Endothelial cell of umbilical vein (primary cell): ENCODE results near the gene IQCB1. TPM values are rescaled to one million over a fixed set of nuclear protein-coding genes. Genes with fewer than 3 reads are reported as not detected.

Experiments used
- BruUV-seq: library from RNA; stranded (reverse); fragments of 400-500 nt; replicated peaks from 2 replicates; lab custom pipeline; 2021; lab: Mats Ljungman, UMichigan
- CTCF ChIA-PET: fragments of 300-600, 350-600 bp; sonication (Branson Sonifier 250); formaldehyde crosslinking; loops from one replicate; lab custom pipeline; 2021; ENCODE audit warnings: antibody characterized with exemption, inconsistent platforms; lab: Charles Lee
- POLR2A ChIA-PET: fragments of 300-600, 350-600 bp; sonication (Branson Sonifier 250); formaldehyde crosslinking; loops from one replicate; lab custom pipeline; 2021; ENCODE audit warnings: antibody characterized with exemption, inconsistent platforms; lab: Charles Lee
- DNase-seq: peaks from one replicate; pipeline ENCODE4 v3.0.0-alpha.2; 2011; ENCODE audit warnings: low read depth, low spot score
- FAIRE-seq: peaks from 2 replicates; lab custom pipeline; 2011; peaks lifted over from hg19 to GRCh38; lab: Jason Lieb, UNC
- H2AFZ ChIP-seq: 2 replicates; pipeline ENCODE4 v1.6.0; 2012; ENCODE audit warnings: low read depth, low read length, control low read depth, inconsistent platforms
- H3K27ac ChIP-seq: 2 replicates; pipeline ENCODE4 v1.5.1; 2011; ENCODE audit warnings: low read depth, mild to moderate bottlenecking, control low read depth, low read length, moderate library complexity; ENCODE audit not compliant: insufficient read depth
- H3K27me3 ChIP-seq, 2 experiments: 2 replicates each; pipeline versions ENCODE4 v1.6.0 to v1.6.1; 2011; ENCODE audit warnings: low read length in 2 of 2, mixed read lengths in 1 of 2; ENCODE audit not compliant: control insufficient read depth in 2 of 2, insufficient read depth in 2 of 2
- H3K36me3 ChIP-seq, 2 experiments: 2 replicates in 1 of 2; 3 replicates in 1 of 2; pipeline ENCODE4 v1.5.1; 2011; ENCODE audit warnings: low read length in 2 of 2, mild to moderate bottlenecking in 1 of 2, moderate library complexity in 1 of 2; ENCODE audit not compliant: control insufficient read depth in 2 of 2, insufficient read depth in 2 of 2; ENCODE audit errors: extremely low read depth in 1 of 2
- H3K4me1 ChIP-seq: 3 replicates; pipeline ENCODE4 v1.5.1; 2011; ENCODE audit warnings: mild to moderate bottlenecking, low read length; ENCODE audit not compliant: control insufficient read depth, insufficient read depth; ENCODE audit errors: extremely low read depth
- H3K4me2 ChIP-seq: 2 replicates; pipeline ENCODE4 v1.6.1; 2011; ENCODE audit warnings: low read length, control low read depth, mixed read lengths; ENCODE audit not compliant: insufficient read depth
- H3K4me3 ChIP-seq, 3 experiments: fragments of 200-600 bp in 1 of 3; sonication (generic), shearing (Covaris generic) in 1 of 3; replicated peaks in 1 of 3; 2 replicates each; pipeline ENCODE4 v1.5.1; 2011 to 2016; ENCODE audit warnings: control low read depth in 3 of 3, low read length in 3 of 3, mild to moderate bottlenecking in 2 of 3, inconsistent platforms in 1 of 3, low read depth in 1 of 3, moderate library complexity in 1 of 3; ENCODE audit not compliant: insufficient read depth in 1 of 3
- H3K79me2 ChIP-seq: 2 replicates; pipeline ENCODE4 v1.6.0; 2012; ENCODE audit warnings: low read length, inconsistent platforms; ENCODE audit not compliant: control insufficient read depth, insufficient read depth
- H3K9ac ChIP-seq: replicated peaks from 2 replicates; pipeline ENCODE3; 2011; ENCODE audit warnings: low read length, control low read depth; ENCODE audit not compliant: insufficient read depth; ENCODE audit errors: extremely low read depth
- H3K9me1 ChIP-seq: replicated peaks from 3 replicates; pipeline ENCODE4 v1.6.0; 2011; ENCODE audit warnings: mild to moderate bottlenecking, low read length; ENCODE audit not compliant: control insufficient read depth, insufficient read depth; ENCODE audit errors: extremely low read depth
- H3K9me3 ChIP-seq: replicated peaks from 2 replicates; pipeline ENCODE4 v1.5.1; 2012; ENCODE audit warnings: low read length, inconsistent platforms; ENCODE audit not compliant: control insufficient read depth, insufficient read depth
- H4K20me1 ChIP-seq: replicated peaks from 2 replicates; pipeline ENCODE3; 2011; ENCODE audit warnings: mild to moderate bottlenecking, low read length; ENCODE audit not compliant: control insufficient read depth, insufficient read depth; ENCODE audit errors: extremely low read depth
- CTCF ChIP-seq, 2 donors: IDR thresholded peaks; 1 replicate in 1 of 2; 2 replicates in 1 of 2; pipeline ENCODE4 v1.5.1; 2011; ENCODE audit warnings: low read length in 2 of 2, mild to moderate bottlenecking in 2 of 2, moderate library complexity in 2 of 2, control low read depth in 1 of 2, inconsistent platforms in 1 of 2, low read depth in 1 of 2; ENCODE audit not compliant: insufficient read depth in 1 of 2; ENCODE audit errors: extremely low read depth in 1 of 2
- EZH2 ChIP-seq: IDR thresholded peaks from 2 replicates; pipeline ENCODE4 v1.6.1; 2012; ENCODE audit warnings: borderline replicate concordance, low read depth, mild to moderate bottlenecking, moderate library complexity, low read length, inconsistent platforms; ENCODE audit not compliant: severe bottlenecking
- FOS ChIP-seq: IDR thresholded peaks from 2 replicates; pipeline ENCODE4 v1.6.1; 2011; ENCODE audit warnings: mild to moderate bottlenecking, low read length, moderate library complexity, borderline replicate concordance; ENCODE audit not compliant: insufficient read depth
- GATA2 ChIP-seq: IDR thresholded peaks from 2 replicates; pipeline ENCODE4 v1.7.0; 2011; ENCODE audit warnings: low read depth, mild to moderate bottlenecking, moderate library complexity, mixed read lengths, low read length; ENCODE audit not compliant: insufficient read length, insufficient read depth
- JUN ChIP-seq: IDR thresholded peaks from 2 replicates; pipeline ENCODE4 v1.6.1; 2011; ENCODE audit warnings: borderline replicate concordance, low read depth; ENCODE audit not compliant: insufficient read length, insufficient read depth
- MYC ChIP-seq: IDR thresholded peaks from one replicate; pipeline ENCODE4 v1.6.1; 2011; ENCODE audit warnings: mild to moderate bottlenecking, low read depth, low read length
- POLR2A ChIP-seq: IDR thresholded peaks from 2 replicates; pipeline ENCODE4 v1.6.1; 2012; ENCODE audit warnings: low read depth, mild to moderate bottlenecking, control low read depth, low read length
- POLR2AphosphoS5 ChIP-seq: IDR thresholded peaks from 2 replicates; pipeline ENCODE4 v1.6.1; 2012; ENCODE audit warnings: low read depth, mild to moderate bottlenecking, control low read depth, low read length, moderate library complexity; ENCODE audit not compliant: insufficient read depth
- dilution Hi-C: fragments of 300-500 bp; cut with MboI; formaldehyde crosslinking; loops from one replicate; pipeline ENCODE4 v1.15.0; 2019; ENCODE audit warnings: low sequenced_read_pairs; ENCODE audit not compliant: extremely low pct_ligation_motif_present
- intact Hi-C: fragments of 100-400 bp; cut with micrococcal nuclease; formaldehyde crosslinking; loops from one replicate; pipeline ENCODE4 v1.10.0; 2022
- polyA plus RNA-seq, 4 experiments: library from polyadenylated mRNA; depleted of rRNA in 3 of 4; stranded (reverse) in 3 of 4; unstranded in 1 of 4; fragments of >200 nt; gene quantifications; 2 replicates each; pipeline versions ENCODE4 v1.2.1 to v1.2.3, GENCODE V29; 2011 to 2012; ENCODE audit warnings: missing spikeins in 1 of 4
- total RNA-seq: library from RNA; stranded (reverse); gene quantifications from 2 replicates; pipeline ENCODE4 v1.2.3, GENCODE V29; 2021
- TF ChIP-seq, protein P1 (sequence below): IDR thresholded peaks from 2 replicates; pipeline ENCODE4 v1.6.1; 2011; ENCODE audit not compliant: insufficient read depth, insufficient read length

The IQCB1 gene
- total and polyA plus RNA-seq, 2 donors (not counting 3 experiments of a cell fraction or from before 2014, with no cell fraction given): 9.9 to 22.0 TPM

DNA sequence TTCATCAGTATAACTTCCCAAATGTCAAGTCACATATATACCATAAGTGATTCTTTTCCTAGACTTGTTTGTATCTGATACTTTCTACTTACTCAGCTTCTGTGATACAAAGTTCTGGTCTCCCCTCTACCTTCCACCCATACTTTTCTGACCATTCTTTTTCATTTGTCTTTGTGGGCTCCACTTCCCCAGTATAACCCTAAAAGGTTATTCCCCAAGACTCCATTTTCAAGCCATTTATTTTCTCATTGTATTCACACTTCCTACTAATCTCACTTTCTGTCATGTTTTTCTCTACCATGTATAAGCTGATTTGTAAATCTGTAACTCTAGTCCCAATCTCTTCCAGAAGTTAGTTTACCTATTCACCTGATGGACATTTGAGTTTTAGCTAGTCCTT, 34.0 kb downstream of the IQCB1 start:
- Histone ChIP-seq H3K79me2 (no peaks in the 10 kb centered on the region), H3K27ac (no peak overlapping the region), H4K20me1 (no peaks in the 10 kb centered on the region), H3K36me3 (no peaks in the 10 kb centered on the region), H3K4me1 (no peaks in the 10 kb centered on the region), H3K9ac (no peak overlapping the region), H3K4me2 (no peak overlapping the region), H3K27me3 (no peaks in the 10 kb centered on the region), H3K9me3 (no peaks in the 10 kb centered on the region), H3K4me3 (no peak overlapping the region), H3K9me1 (no peaks in the 10 kb centered on the region), H2AFZ (no peak overlapping the region)
- DNase-seq: no peak
- intact Hi-C loops (no loop called here), dilution Hi-C loops (no loop called here)
- no peak for TF ChIP-seq CTCF (IDR thresholded peaks at IDR 0.05; ENCODE audit: extremely low read depth in 1 of 2, insufficient read depth in 1 of 2, low read depth in 1 of 2, low read length in 2 of 2)
- CTCF ChIA-PET: interaction anchor here (1.0 to 1.5 kb wide), 2 partner anchors 8 to 12 kb away, joined by 3 read pairs; no protein-coding TSS in a partner anchor
- POLR2A ChIA-PET: interaction anchor here (0.7 kb wide), 1 partner anchor 139 kb away, joined by 6 read pairs; no protein-coding TSS in a partner anchor
- no peak for FAIRE-seq
- no TSS peak for BruUV-seq

DNA sequence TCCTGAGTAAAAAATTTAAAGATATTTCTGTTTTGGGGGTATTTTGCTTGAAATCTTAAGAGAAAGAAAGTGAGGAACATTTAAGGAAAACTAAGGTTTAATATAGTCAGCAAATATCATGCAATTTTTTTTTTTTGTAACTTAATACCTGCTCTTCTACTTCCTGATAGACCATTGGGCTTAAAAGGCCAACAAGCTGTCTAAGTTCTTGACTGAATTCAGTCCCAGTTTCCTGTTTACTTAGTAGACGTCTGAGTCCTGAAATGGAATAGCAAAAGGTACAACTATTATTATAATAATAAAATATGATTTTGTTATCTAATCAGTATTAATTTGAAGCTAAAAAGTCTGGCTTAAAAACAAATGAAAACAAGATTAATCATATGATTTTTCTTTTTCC, 37.9 kb downstream of the IQCB1 start:
- FAIRE-seq (no peak), DNase-seq (no peak)
- ChIA-PET POLR2A (no interaction called here), CTCF (interaction anchor here (1.6 kb wide), 1 partner anchor 9 kb away, joined by 3 read pairs; no protein-coding TSS in a partner anchor)
- Histone ChIP-seq H3K27me3 (no peaks in the 10 kb centered on the region), H3K36me3 (no peaks in the 10 kb centered on the region), H3K4me3 (no peak overlapping the region), H3K79me2 (no peaks in the 10 kb centered on the region), H2AFZ (no peak overlapping the region), H3K9ac (no peak overlapping the region), H3K4me1 (no peaks in the 10 kb centered on the region), H3K9me1 (no peaks in the 10 kb centered on the region), H3K27ac (no peak overlapping the region), H3K9me3 (no peaks in the 10 kb centered on the region), H3K4me2 (no peak overlapping the region), H4K20me1 (no peaks in the 10 kb centered on the region)
- BruUV-seq: no TSS peak
- dilution Hi-C loops (no loop called here), intact Hi-C loops (no loop called here)
- TF ChIP-seq POLR2A (no peak), FOS (no peak), POLR2AphosphoS5 (no peak), JUN (no peak), CTCF (IDR thresholded peaks at IDR 0.05; ENCODE audit: extremely low read depth in 1 of 2, insufficient read depth in 1 of 2, low read depth in 1 of 2, low read length in 2 of 2) (no peak), EZH2 (no peak), GATA2 (no peak), MYC (no peak)
- TF ChIP-seq, protein P1, sequence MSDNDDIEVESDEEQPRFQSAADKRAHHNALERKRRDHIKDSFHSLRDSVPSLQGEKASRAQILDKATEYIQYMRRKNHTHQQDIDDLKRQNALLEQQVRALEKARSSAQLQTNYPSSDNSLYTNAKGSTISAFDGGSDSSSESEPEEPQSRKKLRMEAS: no peak
